PC-3 (cell line): ENCODE results near the gene SMPD4.
"Not testable (repeated sequence)": the region's sequence is repeated elsewhere in the genome, so short reads cannot be mapped to it uniquely, and the experiment has no call there.

Source experiments
- EZH2 ChIP-seq: fragments of 300-600 bp; sonication (generic); IDR thresholded peaks from one replicate; pipeline ENCODE4 v1.6.1; 2017; ENCODE audit warnings: antibody characterized with exemption, mild to moderate bottlenecking, low read length; ENCODE audit not compliant: unreplicated experiment
- TF ChIP-seq, protein P1 (sequence below): fragments of 300-600 bp; sonication (generic); conservative IDR thresholded peaks from 2 replicates; pipeline ENCODE4 v1.5.1; 2017; ENCODE audit warnings: antibody characterized with exemption, low read depth, mild to moderate bottlenecking, low read length

- TF ChIP-seq, protein P1, sequence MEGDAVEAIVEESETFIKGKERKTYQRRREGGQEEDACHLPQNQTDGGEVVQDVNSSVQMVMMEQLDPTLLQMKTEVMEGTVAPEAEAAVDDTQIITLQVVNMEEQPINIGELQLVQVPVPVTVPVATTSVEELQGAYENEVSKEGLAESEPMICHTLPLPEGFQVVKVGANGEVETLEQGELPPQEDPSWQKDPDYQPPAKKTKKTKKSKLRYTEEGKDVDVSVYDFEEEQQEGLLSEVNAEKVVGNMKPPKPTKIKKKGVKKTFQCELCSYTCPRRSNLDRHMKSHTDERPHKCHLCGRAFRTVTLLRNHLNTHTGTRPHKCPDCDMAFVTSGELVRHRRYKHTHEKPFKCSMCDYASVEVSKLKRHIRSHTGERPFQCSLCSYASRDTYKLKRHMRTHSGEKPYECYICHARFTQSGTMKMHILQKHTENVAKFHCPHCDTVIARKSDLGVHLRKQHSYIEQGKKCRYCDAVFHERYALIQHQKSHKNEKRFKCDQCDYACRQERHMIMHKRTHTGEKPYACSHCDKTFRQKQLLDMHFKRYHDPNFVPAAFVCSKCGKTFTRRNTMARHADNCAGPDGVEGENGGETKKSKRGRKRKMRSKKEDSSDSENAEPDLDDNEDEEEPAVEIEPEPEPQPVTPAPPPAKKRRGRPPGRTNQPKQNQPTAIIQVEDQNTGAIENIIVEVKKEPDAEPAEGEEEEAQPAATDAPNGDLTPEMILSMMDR = not testable (repeated sequence)
- not testable (repeated sequence) for TF ChIP-seq EZH2
Measured at GRCh38 chr2:130229161-130229510, 47.7 kb upstream of the SMPD4 start.
